ENCODE measurements around the gene GPRC5D. TPM values are rescaled to one million over a fixed set of nuclear protein-coding genes. Genes with fewer than 3 reads are reported as not detected.

The GPRC5D gene
- total RNA-seq, 1 donor from 2014 or later: not detected

- DNase-seq (ENCODE audit: low spot score): no peak
Observed at GRCh38 chr12:12979731-12980259, 27.8 kb upstream of the GPRC5D start.

- no peak for DNase-seq (ENCODE audit: low spot score)
Observed at GRCh38 chr12:12979126-12979525, 27.2 kb upstream of the GPRC5D start.

GRCh38 chr12:12977231-12977630, 25.3 kb upstream of the GPRC5D start:
- DNase-seq (ENCODE audit: low spot score): no peak

GRCh38 chr12:12976366-12976765, 24.4 kb upstream of the GPRC5D start:
- no peak for DNase-seq (ENCODE audit: low spot score)

GRCh38 chr12:12975322-12976077, 23.5 kb upstream of the GPRC5D start:
- no peak for DNase-seq (ENCODE audit: low spot score)

- no peak for DNase-seq (ENCODE audit: low spot score)
Observed at GRCh38 chr12:12974211-12974610, 22.2 kb upstream of the GPRC5D start.

- no peak for DNase-seq (ENCODE audit: low spot score)
Observed at GRCh38 chr12:12973019-12973418, 21.0 kb upstream of the GPRC5D start.

GRCh38 chr12:12965836-12966235, 13.9 kb upstream of the GPRC5D start:
- DNase-seq (ENCODE audit: low spot score): no peak

GRCh38 chr12:12964255-12964654, 12.3 kb upstream of the GPRC5D start:
- no peak for DNase-seq (ENCODE audit: low spot score)

GRCh38 chr12:12960639-12961209, 8.8 kb upstream of the GPRC5D start:
- no peak for DNase-seq (ENCODE audit: low spot score)

- no peak for DNase-seq (ENCODE audit: low spot score)
Observed at GRCh38 chr12:12958886-12959285, 6.9 kb upstream of the GPRC5D start.

GRCh38 chr12:12954878-12955625, 3.1 kb upstream of the GPRC5D start:
- no peak for DNase-seq (ENCODE audit: low spot score)

- no peak for DNase-seq (ENCODE audit: low spot score)
Observed at GRCh38 chr12:12954356-12954755, 2.4 kb upstream of the GPRC5D start.

- DNase-seq (ENCODE audit: low spot score): no peak
Observed at GRCh38 chr12:12951504-12951903, 466 bp downstream of the GPRC5D start.

GRCh38 chr12:12947902-12948301, 4.1 kb downstream of the GPRC5D start:
- DNase-seq (ENCODE audit: low spot score): no peak

- DNase-seq (ENCODE audit: low spot score): no peak
Observed at GRCh38 chr12:12946686-12947355, 5.1 kb downstream of the GPRC5D start.

- no peak for DNase-seq (ENCODE audit: low spot score)
Observed at GRCh38 chr12:12945591-12945990, 6.4 kb downstream of the GPRC5D start.

- no peak for DNase-seq (ENCODE audit: low spot score)
Observed at GRCh38 chr12:12943586-12944260, 8.2 kb downstream of the GPRC5D start.

GRCh38 chr12:12941450-12942350, 10.3 kb downstream of the GPRC5D start:
- no peak for DNase-seq (ENCODE audit: low spot score)

- DNase-seq (ENCODE audit: low spot score): no peak
Observed at GRCh38 chr12:12939888-12940287, 12.1 kb downstream of the GPRC5D start.
